Left lung (tissue), 10 donors: ENCODE measurements around the gene GBGT1. TPM values are rescaled to one million over a fixed set of nuclear protein-coding genes. Genes with fewer than 3 reads are reported as not detected.

ENCODE experiments used
- ATAC-seq: fragments of 200-7000 bp; cut with Tn5 transposase; one replicate; pipeline ENCODE4 v1.9.1; 2020; ENCODE audit warnings: moderate library complexity
- DNase-seq, 4 donors: peaks; one replicate each; pipeline ENCODE4 v3.0.0-alpha.2; 2013 to 2020
- H3K27ac ChIP-seq, 2 donors: fragments of 200-600 bp; sonication (generic) in 1 of 2; one replicate each; pipeline versions ENCODE4 v1.5.0 to v1.8.0; 2020 to 2021
- H3K27me3 ChIP-seq, 2 donors: fragments of 200-600 bp; sonication (generic) in 1 of 2; one replicate each; pipeline versions ENCODE4 v1.5.0 to v1.8.0; 2020 to 2021
- H3K36me3 ChIP-seq, 2 donors: fragments of 200-600 bp; sonication (generic) in 1 of 2; one replicate each; pipeline versions ENCODE4 v1.5.0 to v1.8.0; 2020 to 2021
- H3K4me1 ChIP-seq, 2 donors: fragments of 200-600 bp; one replicate each; pipeline ENCODE4 v1.8.0; 2021
- H3K4me3 ChIP-seq, 2 donors: fragments of 200-600 bp; sonication (generic) in 1 of 2; one replicate each; pipeline versions ENCODE4 v1.5.0 to v1.8.0; 2020 to 2021; ENCODE audit warnings: mild to moderate bottlenecking in 1 of 2
- H3K9me3 ChIP-seq, 2 donors: fragments of 200-600 bp; sonication (generic) in 1 of 2; one replicate each; pipeline versions ENCODE4 v1.5.0 to v1.8.0; 2020 to 2021
- CTCF ChIP-seq, 2 donors: fragments of 200-600 bp; sonication (generic) in 1 of 2; IDR thresholded peaks; one replicate each; pipeline versions ENCODE4 v1.5.0 to v1.8.0; 2021; ENCODE audit warnings: antibody characterized with exemption in 2 of 2
- intact Hi-C, 2 donors: fragments of 100-400 bp; cut with DNase I; formaldehyde crosslinking; loops; one replicate each; pipeline versions ENCODE4 v1.11.2 to v1.14.2; 2022
- polyA plus RNA-seq, 6 donors: library from polyadenylated mRNA; unstranded; fragments of 120-200 nt; gene quantifications; one replicate each; pipeline ENCODE4 v1.2.1, GENCODE V29; 2013; ENCODE audit not compliant: insufficient read length in 6 of 6
- total RNA-seq, 2 donors: library from RNA; stranded (reverse); fragmentation: NEBNext Ultra II Directional; extraction: Animal tissue kit (Norgen Biotek cat#: 25700); gene quantifications; one replicate each; pipeline ENCODE4 v1.2.1, GENCODE V29; 2021
- donor health status: DM: no; HTN: yes; CAD: no.
- donor health status: DM: no; HTN: no; CAD: no.

GBGT1 gene
- total and polyA plus RNA-seq, 8 donors, result 2.7 to 45.1 (median 4.9) TPM

GRCh38 chr9:133141833-133142595 is 21.7 kb downstream of the GBGT1 start:
- H3K9me3 ChIP-seq, result no peaks in the 10 kb centered on the region
- DNase-seq, result no peak
- H3K4me3 ChIP-seq, result no peak overlapping the region
- no peak for ATAC-seq
- no peak for TF ChIP-seq CTCF (IDR thresholded peaks at IDR 0.05)
- intact Hi-C loops, result no loop called here
- H3K36me3 ChIP-seq, result no peaks in the 10 kb centered on the region
- H3K27me3 ChIP-seq, result no peaks in the 10 kb centered on the region
- peaks cover 28 to 69% of the 10 kb centered on the region in 2 donors for H3K4me1 ChIP-seq
- H3K27ac ChIP-seq, result peak overlapping the region in 1 of 2 donors; percentile 23

GRCh38 chr9:133140606-133141005 is 23.1 kb downstream of the GBGT1 start:
- no peaks in the 10 kb centered on the region for H3K27me3 ChIP-seq
- intact Hi-C loops, result no loop called here
- DNase-seq (no peak), ATAC-seq (no peak)
- no peak overlapping the region for H3K4me3 ChIP-seq
- no peak overlapping the region for H3K27ac ChIP-seq
- no peaks in the 10 kb centered on the region for H3K36me3 ChIP-seq
- peaks cover 33 to 78% of the 10 kb centered on the region in 2 donors for H3K4me1 ChIP-seq
- H3K9me3 ChIP-seq, result no peaks in the 10 kb centered on the region
- TF ChIP-seq CTCF (IDR thresholded peaks at IDR 0.05), result no peak

GRCh38 chr9:133140174-133140505 is 23.6 kb downstream of the GBGT1 start:
- ATAC-seq, result no peak
- intact Hi-C loops, result no loop called here
- DNase-seq, result no peak
- H3K4me1 ChIP-seq, result peaks cover 37 to 78% of the 10 kb centered on the region in 2 donors
- no peaks in the 10 kb centered on the region for H3K9me3 ChIP-seq
- no peaks in the 10 kb centered on the region for H3K36me3 ChIP-seq
- H3K4me3 ChIP-seq, result no peak overlapping the region
- H3K27me3 ChIP-seq, result no peaks in the 10 kb centered on the region
- no peak overlapping the region for H3K27ac ChIP-seq
- TF ChIP-seq CTCF (IDR thresholded peaks at IDR 0.05), result no peak

- ATAC-seq (no peak), DNase-seq (no peak)
- no peak for TF ChIP-seq CTCF (IDR thresholded peaks at IDR 0.05)
- H3K27me3 ChIP-seq, result no peaks in the 10 kb centered on the region
- no peak overlapping the region for H3K27ac ChIP-seq
- intact Hi-C loops, result no loop called here
- no peak overlapping the region for H3K4me3 ChIP-seq
- peaks cover 40 to 78% of the 10 kb centered on the region in 2 donors for H3K4me1 ChIP-seq
- no peaks in the 10 kb centered on the region for H3K9me3 ChIP-seq
- no peaks in the 10 kb centered on the region for H3K36me3 ChIP-seq
These were observed 24.2 kb downstream of the GBGT1 start for GRCh38 chr9:133139246-133140173.
